ENCODE data around the gene PYDC2.

Gene PYDC2

GRCh38 chr3:191461113-191461595, at the start of gene PYDC2:
PYDC2 (plus strand) TSS chr3:191461163; CDS start chr3:191461163, 0 bp downstream.
- DNase-seq = no peak

DNA sequence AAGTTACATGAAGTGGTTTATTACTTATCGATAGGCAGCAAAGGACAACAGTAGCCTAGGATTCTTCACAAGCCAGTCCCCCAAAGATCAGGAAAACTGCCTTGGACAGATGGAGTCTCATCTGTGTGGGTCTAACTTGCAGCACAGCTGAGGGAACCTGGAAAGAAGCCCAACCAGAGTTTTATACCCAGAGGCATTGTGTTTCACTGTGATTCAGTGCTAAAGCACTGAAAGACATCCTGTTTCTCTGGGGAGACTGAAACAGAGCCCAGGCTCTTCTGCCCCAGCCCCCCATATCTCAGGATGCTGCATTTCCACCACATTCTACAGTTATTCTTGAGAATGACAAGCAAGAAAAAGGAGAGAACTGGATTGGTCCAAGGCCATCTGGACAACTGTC, 48.2 kb upstream of the PYDC2 start:
- no peak for DNase-seq

GRCh38 chr3:191414286-191414685, 46.7 kb upstream of the PYDC2 start:
- DNase-seq = no peak

GRCh38 chr3:191414732-191415131, 46.2 kb upstream of the PYDC2 start:
- no peak for DNase-seq

DNA sequence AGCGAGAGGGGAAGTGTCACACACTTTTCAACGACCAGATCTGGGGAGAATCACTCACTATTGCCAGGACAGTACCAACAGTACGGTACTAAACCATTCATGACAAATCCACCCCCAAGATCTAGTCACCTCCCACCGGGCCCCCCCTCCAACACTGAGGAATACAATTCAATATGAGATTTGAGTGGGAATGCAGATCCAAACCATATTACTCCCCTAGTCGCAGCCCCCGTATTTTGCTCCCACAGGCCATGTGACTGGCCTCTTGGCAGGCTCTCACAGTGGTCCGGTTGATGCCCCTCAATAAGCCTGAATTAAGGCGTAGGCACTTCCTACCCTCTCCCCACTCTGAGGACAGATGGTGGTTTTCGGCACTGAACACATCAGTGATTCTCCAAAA, 45.4 kb upstream of the PYDC2 start:
- no peak for DNase-seq

DNA sequence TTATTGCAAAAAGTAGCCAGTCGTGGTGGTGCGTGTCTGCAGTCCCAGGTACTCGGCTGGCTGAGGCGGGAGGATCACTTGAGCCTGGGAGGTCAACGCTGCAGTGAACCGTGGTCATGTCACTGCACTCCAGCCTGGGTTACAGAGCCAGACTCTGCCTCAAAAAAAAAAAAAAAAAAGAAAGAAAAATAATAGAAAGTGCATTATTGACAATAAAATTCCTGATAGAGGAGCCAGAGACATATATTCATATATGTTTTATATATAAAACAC, 43.6 kb upstream of the PYDC2 start:
- no peak for DNase-seq

GRCh38 chr3:191420771-191421170, 40.2 kb upstream of the PYDC2 start:
- no peak for DNase-seq

DNA sequence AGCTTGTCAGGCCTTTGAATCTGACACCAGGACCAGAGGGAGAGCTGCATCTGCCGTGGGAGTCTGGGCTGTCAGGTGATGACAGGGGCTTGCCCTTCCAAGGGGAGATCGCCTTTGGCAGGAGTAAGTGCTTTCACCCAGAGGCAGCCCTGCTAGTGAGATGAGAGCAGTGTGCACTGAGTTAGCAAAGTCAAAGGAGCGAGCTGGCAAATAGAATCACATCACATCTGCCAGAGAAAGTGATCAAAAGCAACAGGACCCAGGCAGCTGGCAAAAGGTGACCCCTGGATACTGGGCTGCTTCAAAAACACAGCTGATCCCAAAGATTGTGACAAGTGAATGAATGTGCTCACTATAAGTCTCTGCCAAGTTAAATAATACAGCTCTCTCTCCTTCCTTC, 36.1 kb upstream of the PYDC2 start:
- no peak for DNase-seq

GRCh38 chr3:191425322-191425734, 35.6 kb upstream of the PYDC2 start:
- DNase-seq = no peak

GRCh38 chr3:191426311-191426710, 34.7 kb upstream of the PYDC2 start:
- DNase-seq = no peak

DNA sequence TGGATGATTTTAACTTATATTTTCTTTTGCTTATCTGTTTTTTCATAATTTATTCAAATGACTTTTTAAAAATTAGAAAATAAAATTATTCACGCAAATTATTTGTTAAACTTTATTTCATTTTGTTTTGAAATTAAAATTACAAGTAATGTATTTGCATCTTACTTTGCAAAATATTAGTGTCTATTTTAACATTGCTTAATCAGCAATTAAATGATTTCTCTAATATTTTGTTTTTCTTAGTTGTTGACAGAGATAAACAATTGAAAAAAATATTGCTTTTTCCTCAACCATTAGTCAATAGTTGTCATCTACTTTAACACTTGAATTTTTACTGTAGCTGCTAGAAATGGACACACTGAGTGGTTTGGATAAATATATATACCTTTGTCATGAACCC, 32.8 kb upstream of the PYDC2 start:
- no peak for DNase-seq

DNA sequence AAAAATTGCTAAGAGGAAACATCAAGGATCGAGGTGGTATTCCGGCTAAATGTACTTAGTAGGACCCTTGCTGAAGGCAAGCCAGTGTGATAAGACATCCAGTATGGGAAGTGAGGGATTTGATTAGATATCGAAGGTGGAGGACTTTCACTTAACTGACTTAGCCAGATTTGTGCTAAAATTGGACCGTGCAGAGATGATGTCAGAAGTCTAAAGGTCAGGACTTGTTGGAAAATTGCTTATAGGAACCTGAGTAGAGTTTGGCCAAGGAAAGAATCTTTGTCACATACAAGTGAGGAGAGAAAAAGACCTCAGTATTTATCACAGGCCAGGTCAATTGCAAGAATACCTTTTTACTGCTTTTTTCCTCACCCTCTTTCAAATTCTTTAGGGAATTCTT, 30.9 kb upstream of the PYDC2 start:
- no peak for DNase-seq

DNA sequence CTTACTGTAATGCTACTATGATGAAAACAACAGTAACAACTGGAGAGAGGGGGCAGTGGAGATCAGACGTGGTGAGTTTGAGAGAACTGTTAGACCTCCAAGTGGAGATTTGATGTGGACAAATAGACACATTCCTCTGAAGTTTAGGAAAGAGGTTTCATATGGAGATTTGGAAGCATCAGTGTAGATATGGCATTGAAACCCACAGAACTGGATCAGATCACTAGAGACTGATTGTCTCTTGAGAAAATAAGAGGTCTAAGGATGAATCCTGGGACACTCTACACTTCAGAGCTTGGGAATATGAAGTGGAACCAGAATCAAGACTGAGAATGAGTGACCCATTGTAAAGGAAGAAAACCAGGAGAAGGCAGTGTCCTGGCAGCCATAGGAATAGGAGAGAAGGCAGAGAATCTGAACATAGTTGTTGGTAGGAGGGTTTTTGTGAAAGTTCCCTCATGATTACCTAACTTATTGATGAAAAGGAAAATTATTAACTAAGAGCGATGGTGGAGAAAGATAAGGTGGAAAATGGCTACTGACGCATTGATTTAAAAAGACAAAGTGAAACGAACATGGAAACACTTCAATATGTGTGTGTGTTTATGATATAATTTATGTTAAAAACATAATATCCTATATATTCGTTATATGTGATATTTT, 29.7 kb upstream of the PYDC2 start:
- no peak for DNase-seq

GRCh38 chr3:191432162-191432561, 28.8 kb upstream of the PYDC2 start:
- DNase-seq = no peak

- no peak for DNase-seq
Observed at GRCh38 chr3:191434024-191434423, 26.9 kb upstream of the PYDC2 start.

GRCh38 chr3:191435981-191436380, 25.0 kb upstream of the PYDC2 start:
- no peak for DNase-seq

- DNase-seq = no peak
Observed at GRCh38 chr3:191438150-191438814, 22.7 kb upstream of the PYDC2 start.

GRCh38 chr3:191440532-191440931, 20.4 kb upstream of the PYDC2 start:
- no peak for DNase-seq

DNA sequence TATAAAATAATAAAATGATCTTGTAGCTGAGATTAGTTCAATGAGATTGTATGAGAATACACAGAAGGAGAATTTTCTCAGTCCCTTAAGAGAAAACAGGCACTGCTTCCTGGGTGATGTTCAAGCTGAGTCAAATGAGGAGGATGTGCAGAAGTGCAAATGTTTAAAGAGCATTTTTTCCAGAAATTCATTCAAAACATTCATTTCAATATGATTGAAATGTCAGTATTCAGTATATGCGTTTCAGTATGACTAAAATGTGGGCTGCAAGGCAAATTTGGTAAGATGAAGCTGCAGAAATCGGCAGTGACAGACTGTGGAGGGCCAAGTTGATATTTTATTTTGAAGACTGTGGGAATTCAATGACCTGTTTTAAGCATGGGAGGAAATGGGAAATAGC, 19.3 kb upstream of the PYDC2 start:
- DNase-seq = no peak

GRCh38 chr3:191444569-191444968, 16.4 kb upstream of the PYDC2 start:
- no peak for DNase-seq

DNA sequence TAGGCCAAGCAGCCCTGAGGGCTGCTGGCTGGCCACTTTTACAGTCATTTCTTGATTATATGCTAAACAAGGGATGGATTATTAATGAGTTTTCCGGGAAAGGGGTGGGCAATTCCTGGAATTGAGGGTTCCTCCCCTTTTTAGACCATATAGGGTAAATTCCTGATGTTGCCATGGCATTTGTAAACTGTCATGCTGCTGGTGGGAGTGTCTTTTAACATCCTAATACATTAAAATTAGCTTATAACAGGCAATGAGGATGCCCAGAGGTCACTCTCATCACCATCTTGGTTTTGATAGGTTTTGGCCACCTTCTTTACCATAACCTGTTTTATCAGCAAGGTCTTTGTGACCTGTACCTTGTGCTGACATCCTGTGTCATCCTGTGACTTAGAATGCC, 11.7 kb upstream of the PYDC2 start:
- no peak for DNase-seq

DNA sequence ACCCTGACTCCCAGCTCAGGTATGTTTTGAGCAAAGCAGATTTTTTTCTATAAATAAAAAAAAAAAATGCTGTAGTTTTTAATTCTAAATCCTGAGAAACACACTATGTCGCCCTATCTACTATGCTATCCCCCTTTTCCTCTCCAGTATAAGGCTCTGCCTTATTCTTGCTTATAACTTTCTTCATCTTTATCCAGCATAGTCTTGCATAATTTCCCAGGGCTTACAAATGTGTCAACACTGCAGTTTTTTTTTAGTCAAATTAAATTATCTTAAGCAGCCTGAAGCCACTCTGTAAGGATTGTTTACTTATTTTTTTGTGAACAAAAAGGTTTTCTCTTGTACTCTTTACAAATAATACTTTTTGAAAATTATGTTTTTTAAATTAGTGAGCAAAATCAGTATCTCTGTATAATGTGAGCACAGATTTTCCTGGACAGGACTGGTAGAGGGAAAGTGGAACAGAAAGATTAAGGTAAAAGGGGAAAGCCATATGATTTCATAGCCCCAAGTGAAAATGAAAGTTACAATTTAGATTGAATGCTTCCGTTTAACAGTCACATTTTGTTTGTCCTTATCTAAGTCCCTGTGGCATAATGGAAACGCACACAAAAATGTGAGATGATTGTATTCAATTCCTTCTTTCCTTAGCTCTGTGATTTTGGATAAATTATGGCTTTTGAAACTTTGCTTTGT, 5.6 kb upstream of the PYDC2 start:
- no peak for DNase-seq

DNA sequence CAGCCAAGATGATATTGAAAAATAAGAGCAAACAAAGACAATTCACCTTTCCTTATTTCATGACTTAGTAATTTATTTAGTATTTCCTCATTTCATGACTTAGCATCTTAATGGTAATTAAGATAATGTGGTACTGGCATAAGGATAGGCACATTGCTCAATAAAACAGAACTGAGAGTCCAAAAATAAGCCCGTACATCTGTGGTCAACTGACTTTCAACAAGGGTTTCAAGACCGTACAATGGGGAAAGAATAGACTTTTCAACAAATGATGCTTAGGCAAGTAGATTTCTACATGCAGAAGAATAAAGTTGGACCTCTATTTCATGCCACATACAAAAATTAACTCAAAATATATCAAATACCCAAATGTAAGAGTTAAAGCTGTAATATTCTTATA, 603 bp upstream of the PYDC2 start:
- DNase-seq = no peak

DNA sequence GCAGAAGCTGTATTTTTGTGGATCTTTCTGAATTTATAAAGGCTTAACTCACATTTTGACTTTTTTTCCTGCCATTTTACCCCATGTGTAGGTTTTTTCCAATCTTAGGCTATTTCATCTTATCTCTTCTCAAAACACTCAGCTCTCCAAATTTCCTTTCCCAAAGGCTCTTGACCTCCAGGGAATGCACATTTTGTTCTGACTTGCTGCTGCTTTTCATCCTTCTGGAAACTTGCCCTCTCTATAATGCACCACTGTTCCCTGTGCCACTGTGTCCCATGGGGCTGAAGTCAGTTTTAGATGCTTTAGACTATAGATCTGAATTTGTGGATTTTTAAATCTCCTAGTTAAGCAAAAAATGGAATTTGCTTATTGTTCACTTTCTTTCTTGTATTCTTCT, 9.1 kb downstream of the PYDC2 start:
- no peak for DNase-seq

DNA sequence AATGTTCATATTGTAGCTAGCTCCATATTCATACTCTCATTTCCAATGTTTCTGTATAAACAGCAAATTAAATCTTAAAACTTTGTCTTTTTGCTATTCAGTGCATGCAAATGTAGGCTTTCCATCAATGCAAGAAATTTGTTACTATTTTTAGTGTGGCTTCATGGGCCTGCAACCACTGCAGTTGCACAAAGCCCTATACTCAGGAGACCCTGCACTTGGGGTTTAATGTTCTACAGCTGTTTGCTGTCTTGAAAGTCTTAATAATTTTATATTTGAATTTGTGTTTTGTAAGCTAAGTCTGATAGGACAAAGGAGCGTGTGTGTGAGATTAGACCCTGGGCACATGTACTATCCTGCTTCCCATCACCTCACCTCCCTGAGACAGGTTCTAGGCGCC, 9.6 kb downstream of the PYDC2 start:
- DNase-seq = no peak
